Measurements from ENCODE around the gene LEMD2.

DNA sequence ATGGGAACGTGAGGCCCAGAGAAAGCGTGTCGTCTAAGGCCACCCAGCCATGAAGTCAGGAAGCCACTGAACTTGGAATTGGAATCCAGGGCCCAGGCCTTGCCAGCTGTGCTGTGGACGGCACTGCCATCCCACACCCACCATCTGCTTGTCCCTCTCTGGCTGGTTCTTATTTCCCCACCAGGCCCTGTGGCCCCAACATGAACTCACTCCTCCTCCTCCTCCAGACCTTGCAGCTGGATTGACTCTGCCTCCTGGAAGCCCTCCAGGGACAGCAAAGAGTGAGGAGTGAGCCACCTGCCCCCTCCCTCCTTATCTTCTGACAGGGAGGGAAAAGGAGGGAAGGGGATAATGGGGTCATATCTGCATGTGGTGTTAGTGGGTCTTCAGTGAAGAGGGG, 26.2 kb downstream of the LEMD2 start:
- TF ChIP-seq POLR2A (IDR thresholded peaks at IDR 0.05) (no peak), EP300 (IDR thresholded peaks at IDR 0.05; ENCODE audit: low read depth) (no peak), POLR2AphosphoS5 (IDR thresholded peaks at IDR 0.05) (no peak)
- TF ChIP-seq, protein P1, sequence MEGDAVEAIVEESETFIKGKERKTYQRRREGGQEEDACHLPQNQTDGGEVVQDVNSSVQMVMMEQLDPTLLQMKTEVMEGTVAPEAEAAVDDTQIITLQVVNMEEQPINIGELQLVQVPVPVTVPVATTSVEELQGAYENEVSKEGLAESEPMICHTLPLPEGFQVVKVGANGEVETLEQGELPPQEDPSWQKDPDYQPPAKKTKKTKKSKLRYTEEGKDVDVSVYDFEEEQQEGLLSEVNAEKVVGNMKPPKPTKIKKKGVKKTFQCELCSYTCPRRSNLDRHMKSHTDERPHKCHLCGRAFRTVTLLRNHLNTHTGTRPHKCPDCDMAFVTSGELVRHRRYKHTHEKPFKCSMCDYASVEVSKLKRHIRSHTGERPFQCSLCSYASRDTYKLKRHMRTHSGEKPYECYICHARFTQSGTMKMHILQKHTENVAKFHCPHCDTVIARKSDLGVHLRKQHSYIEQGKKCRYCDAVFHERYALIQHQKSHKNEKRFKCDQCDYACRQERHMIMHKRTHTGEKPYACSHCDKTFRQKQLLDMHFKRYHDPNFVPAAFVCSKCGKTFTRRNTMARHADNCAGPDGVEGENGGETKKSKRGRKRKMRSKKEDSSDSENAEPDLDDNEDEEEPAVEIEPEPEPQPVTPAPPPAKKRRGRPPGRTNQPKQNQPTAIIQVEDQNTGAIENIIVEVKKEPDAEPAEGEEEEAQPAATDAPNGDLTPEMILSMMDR (IDR thresholded peaks at IDR 0.05) = no peak
